Left ventricle myocardium inferior (tissue), 1 donor: ENCODE results near the gene ERRFI1. TPM values are rescaled to one million over a fixed set of nuclear protein-coding genes. Genes with fewer than 3 reads are reported as not detected.

ENCODE experiments used
- DNase-seq: peaks from one replicate; pipeline ENCODE4 v3.0.0-alpha.2; 2020
- H3K27ac ChIP-seq: fragments of 200-600 bp; replicated peaks from 2 replicates; pipeline ENCODE4 v1.8.0; 2021
- H3K27me3 ChIP-seq: fragments of 200-600 bp; 2 replicates; pipeline ENCODE4 v1.8.0; 2021; ENCODE audit warnings: low read depth
- H3K36me3 ChIP-seq: fragments of 200-600 bp; 2 replicates; pipeline ENCODE4 v1.8.0; 2021
- H3K4me1 ChIP-seq: fragments of 200-600 bp; 2 replicates; pipeline ENCODE4 v1.8.0; 2021
- H3K4me3 ChIP-seq: fragments of 200-600 bp; 2 replicates; pipeline ENCODE4 v1.8.0; 2021; ENCODE audit warnings: mild to moderate bottlenecking, moderate library complexity
- H3K9me3 ChIP-seq: fragments of 200-600 bp; replicated peaks from 2 replicates; pipeline ENCODE4 v1.8.0; 2021
- CTCF ChIP-seq: fragments of 200-600 bp; IDR thresholded peaks from 2 replicates; pipeline ENCODE4 v1.8.0; 2021; ENCODE audit warnings: antibody characterized with exemption, mild to moderate bottlenecking, borderline replicate concordance
- intact Hi-C: fragments of 100-400 bp; cut with micrococcal nuclease; formaldehyde crosslinking; loops from one replicate; pipeline ENCODE4 v1.11.0; 2022
- total RNA-seq: library from RNA; stranded (reverse); fragmentation: NEBNext Ultra II Directional; extraction: Animal tissue kit (Norgen Biotek cat#: 25700); gene quantifications from one replicate; pipeline ENCODE4 v1.2.1, GENCODE V29; 2021
- donor health status: DM: no; HTN: yes; CAD: no; lungs with severe emphysema.

The ERRFI1 gene
- total RNA-seq, 1 donor from 2014 or later: 10.8 TPM

GRCh38 chr1:7994827-7995226 lies 31.3 kb downstream of the ERRFI1 start:
- Histone ChIP-seq H3K4me3 (no peak overlapping the region), H3K27ac (no peak overlapping the region), H3K36me3 (no peaks in the 10 kb centered on the region), H3K4me1 (no peaks in the 10 kb centered on the region), H3K27me3 (no peaks in the 10 kb centered on the region), H3K9me3 (no peaks in the 10 kb centered on the region)
- no peak for TF ChIP-seq CTCF
- DNase-seq: no peak
- intact Hi-C loops: no loop called here

- intact Hi-C loops: no loop called here
- Histone ChIP-seq H3K4me1 (no peaks in the 10 kb centered on the region), H3K27ac (no peak overlapping the region), H3K9me3 (no peaks in the 10 kb centered on the region), H3K27me3 (no peaks in the 10 kb centered on the region), H3K36me3 (no peaks in the 10 kb centered on the region), H3K4me3 (no peak overlapping the region)
- no peak for DNase-seq
- TF ChIP-seq CTCF: no peak
Measured at GRCh38 chr1:7993593-7994479, 32.3 kb downstream of the ERRFI1 start.

GRCh38 chr1:7992885-7993284 lies 33.2 kb downstream of the ERRFI1 start:
- no peaks in the 10 kb centered on the region for H3K36me3 ChIP-seq
- H3K9me3 ChIP-seq: no peaks in the 10 kb centered on the region
- no peaks in the 10 kb centered on the region for H3K27me3 ChIP-seq
- intact Hi-C loops: no loop called here
- no peak for TF ChIP-seq CTCF
- no peaks in the 10 kb centered on the region for H3K4me1 ChIP-seq
- no peak overlapping the region for H3K4me3 ChIP-seq
- no peak for DNase-seq
- no peak overlapping the region for H3K27ac ChIP-seq

GRCh38 chr1:7991504-7992440 lies 34.3 kb downstream of the ERRFI1 start:
- H3K27ac ChIP-seq: no peak overlapping the region
- DNase-seq: no peak
- no peaks in the 10 kb centered on the region for H3K4me1 ChIP-seq
- H3K9me3 ChIP-seq: no peaks in the 10 kb centered on the region
- no peaks in the 10 kb centered on the region for H3K27me3 ChIP-seq
- no peak for TF ChIP-seq CTCF
- H3K36me3 ChIP-seq: peaks cover under 1% of the 10 kb centered on the region
- no peak overlapping the region for H3K4me3 ChIP-seq
- intact Hi-C loops: no loop called here

GRCh38 chr1:7989762-7990428 lies 36.2 kb downstream of the ERRFI1 start:
- intact Hi-C loops: no loop called here
- DNase-seq: no peak
- H3K9me3 ChIP-seq: no peaks in the 10 kb centered on the region
- H3K36me3 ChIP-seq: peaks cover 20% of the 10 kb centered on the region
- TF ChIP-seq CTCF: no peak
- H3K27ac ChIP-seq: no peak overlapping the region
- no peaks in the 10 kb centered on the region for H3K27me3 ChIP-seq
- H3K4me1 ChIP-seq: peaks cover 4% of the 10 kb centered on the region
- no peak overlapping the region for H3K4me3 ChIP-seq
